ENCODE measurements around the gene PRX.

The PRX gene

GRCh38 chr19:40363069-40363468 lies 50.1 kb downstream of the PRX start:
- DNase-seq: no peak

DNA sequence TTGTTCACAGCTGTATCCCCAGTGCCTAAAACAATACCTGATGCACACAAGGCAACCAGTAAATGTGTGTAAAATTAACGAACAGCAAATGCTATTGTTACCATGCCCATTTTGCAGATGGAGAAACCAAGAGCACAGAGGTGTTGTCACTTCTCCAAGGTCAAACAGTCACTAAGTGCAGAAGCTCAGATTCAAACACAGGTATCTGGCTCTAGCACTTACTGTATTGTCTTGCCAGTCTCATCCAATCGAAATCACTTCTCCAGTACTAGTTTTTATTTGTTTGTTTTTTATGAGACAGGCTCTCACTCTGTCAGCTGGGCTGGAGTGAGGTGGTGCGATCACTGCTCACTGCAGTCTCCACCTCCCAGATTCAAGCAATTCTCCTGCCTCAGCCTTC lies 51.0 kb downstream of the PRX start:
- no peak for DNase-seq

- no peak for DNase-seq
Measured at GRCh38 chr19:40360708-40361241, 52.4 kb downstream of the PRX start.

DNA sequence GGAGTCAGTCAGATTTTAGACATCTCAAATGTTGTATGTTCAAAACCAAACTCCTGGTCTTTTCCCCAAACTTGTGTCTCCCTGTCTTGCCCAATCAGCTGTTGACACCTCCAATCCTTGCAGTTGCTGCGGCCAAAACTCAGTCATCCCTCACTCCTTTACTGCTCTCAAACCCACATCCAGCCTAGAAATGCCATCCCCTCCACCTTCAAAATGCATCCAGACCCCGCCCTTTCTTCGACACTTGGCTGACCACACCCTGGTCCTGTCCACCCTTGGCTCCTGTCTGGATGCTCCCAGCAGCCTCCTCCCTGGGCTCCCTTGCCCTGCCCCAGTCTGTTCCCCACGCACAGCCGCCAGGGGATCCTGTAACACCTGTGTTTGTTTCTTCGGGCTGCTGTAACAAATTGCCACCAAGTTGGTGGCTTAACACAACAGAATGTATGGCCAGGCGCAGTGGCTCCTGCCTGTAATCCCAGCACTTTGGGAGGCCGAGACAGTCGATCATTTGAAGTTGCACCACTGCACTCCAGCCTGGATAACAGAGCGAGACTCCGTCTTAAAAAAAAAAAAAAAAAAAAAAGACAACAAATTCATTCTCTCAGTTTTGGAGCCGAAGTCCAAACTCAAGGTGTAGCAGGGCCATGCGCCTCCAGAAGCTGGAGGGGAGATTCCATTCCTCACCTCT lies 53.0 kb downstream of the PRX start:
- no peak for DNase-seq

GRCh38 chr19:40358773-40359172 lies 54.4 kb downstream of the PRX start:
- no peak for DNase-seq

DNA sequence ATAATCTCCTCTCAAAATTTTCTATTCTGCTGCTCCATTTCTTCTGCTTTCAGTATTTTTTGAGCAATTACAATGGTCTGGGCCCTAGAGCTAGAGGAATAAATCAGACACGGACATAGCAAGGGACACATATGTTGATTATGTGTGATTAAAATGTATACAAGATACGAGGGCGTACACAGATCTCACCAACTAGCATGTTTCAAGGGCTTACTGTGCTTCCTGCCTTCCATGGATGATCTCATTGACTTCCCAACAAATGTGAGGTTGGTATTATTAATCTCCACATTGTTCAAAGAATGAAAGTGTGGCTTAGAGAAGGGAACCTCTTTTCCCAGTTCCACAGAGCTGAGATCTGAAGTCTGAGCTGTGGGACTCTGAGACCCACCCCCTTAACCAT lies 55.5 kb downstream of the PRX start:
- DNase-seq: no peak

DNA sequence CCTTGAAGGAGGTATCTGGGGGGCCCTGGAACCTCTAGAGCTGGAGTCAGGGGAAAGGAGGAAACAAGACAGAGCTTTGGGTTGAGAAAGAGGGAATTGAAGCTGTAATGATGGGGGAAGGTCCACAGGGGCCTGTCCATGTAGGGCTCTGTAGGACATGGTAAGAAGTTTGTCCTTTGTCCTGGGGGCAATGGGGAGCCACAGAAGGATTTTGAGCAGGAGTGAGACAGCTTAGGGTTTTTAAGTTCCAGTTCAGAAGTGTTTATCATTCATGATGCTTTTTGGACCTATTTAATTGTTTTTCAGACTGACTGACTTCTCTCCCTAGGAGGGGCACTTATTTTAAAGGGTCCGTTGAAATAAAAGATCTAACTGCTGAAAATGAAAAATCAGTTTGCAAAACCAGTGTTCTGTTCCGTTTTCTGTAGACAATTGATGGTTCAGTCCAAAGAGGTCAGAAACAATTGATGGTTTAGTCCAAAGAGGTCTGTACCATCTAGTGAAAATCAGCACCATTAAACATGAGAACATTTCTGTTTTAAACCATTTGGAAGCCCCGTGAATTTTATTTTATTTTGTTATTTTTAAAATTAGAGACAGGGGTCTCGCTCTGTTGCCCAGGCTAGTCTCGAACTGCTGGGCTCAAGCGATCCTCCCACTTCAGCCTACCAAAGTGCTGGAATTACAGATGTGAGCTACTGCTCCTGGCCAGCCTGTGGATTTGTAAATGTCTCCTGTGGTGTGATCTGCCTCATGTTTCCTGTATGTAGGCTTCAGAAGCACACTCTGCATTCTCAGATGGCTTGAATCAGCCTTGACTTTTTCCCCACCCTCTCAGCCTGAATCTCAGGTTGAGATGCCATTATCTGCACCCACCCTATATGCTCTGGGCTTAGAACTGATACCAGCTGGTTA lies 56.2 kb downstream of the PRX start:
- DNase-seq: no peak

- DNase-seq: no peak
Measured at GRCh38 chr19:40355975-40356680, 57.0 kb downstream of the PRX start.

DNA sequence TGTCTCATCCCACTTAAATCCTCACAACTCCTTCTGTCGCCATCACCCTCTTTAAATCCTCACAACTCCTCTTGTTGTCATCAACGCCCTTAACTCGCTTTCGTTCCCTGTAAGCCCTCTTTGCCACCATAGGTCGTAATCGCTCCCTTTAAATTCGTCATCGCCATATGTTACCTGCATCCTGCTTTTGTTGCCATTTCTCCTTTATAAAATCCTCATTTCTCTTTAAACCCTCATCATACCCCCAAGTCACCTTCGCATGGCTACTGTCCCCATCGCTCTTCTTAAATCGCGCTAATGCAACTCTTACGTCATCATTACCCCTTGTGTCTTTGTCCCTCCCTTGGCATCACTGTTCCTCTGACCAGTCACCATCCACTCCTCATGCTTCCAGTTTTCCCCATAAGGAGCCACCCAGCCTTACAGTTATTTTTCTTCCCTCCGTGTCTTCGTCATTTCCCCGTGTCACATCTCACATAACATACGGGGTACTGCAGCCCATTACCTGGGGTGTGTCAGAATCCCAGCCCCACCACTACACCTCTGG lies 64.1 kb downstream of the PRX start:
- peak; percentile 41 to 56 for DNase-seq

GRCh38 chr19:40348125-40348913 lies 64.9 kb downstream of the PRX start, which contains the start of the genes C19orf47 and PLD3:
Gene C19orf47, minus strand, starts transcription at chr19:40348397. Its CDS starts 6,540 bp downstream, at chr19:40341857.
Gene PLD3, plus strand, starts transcription at chr19:40348695. Its CDS starts 17,789 bp downstream, at chr19:40366484.
- peak; percentile 99 to 100 for DNase-seq

- DNase-seq: no peak
Measured at GRCh38 chr19:40344422-40344821, 68.8 kb downstream of the PRX start.
